NB4 (cell line): ENCODE measurements around the gene CALCOCO2.
"Not testable (repeated sequence)": the region's sequence is repeated elsewhere in the genome, so short reads cannot be mapped to it uniquely, and the experiment has no call there.

Experiments used
- DNase-seq: peaks from one replicate; pipeline ENCODE4 v3.0.0; 2010; ENCODE audit warnings: low read depth
- H3K4me3 ChIP-seq: one replicate; pipeline ENCODE4 v1.5.1; 2011; ENCODE audit warnings: mild to moderate bottlenecking, low read depth, low read length, moderate library complexity
- CTCF ChIP-seq: IDR thresholded peaks from one replicate; pipeline ENCODE4 v1.5.1; 2012; ENCODE audit warnings: low read depth, low read length
- MAX ChIP-seq: IDR thresholded peaks from 2 replicates; pipeline ENCODE4 v1.6.1; 2011; ENCODE audit warnings: low read depth, low read length
- MYC ChIP-seq: IDR thresholded peaks from 2 replicates; pipeline ENCODE4 v1.6.1; 2011; ENCODE audit warnings: low read depth, low read length
- POLR2A ChIP-seq: IDR thresholded peaks from 2 replicates; pipeline ENCODE4 v1.6.1; 2011; ENCODE audit warnings: mild to moderate bottlenecking; ENCODE audit not compliant: insufficient read length; ENCODE audit errors: extremely low read depth

CALCOCO2 gene

GRCh38 chr17:48819466-48819865, 11.4 kb upstream of the CALCOCO2 start:
- no peak for TF ChIP-seq MAX
- TF ChIP-seq MYC: no peak
- TF ChIP-seq CTCF: no peak
- TF ChIP-seq POLR2A: no peak
- H3K4me3 ChIP-seq: no peak overlapping the region
- DNase-seq: no peak

- not testable (repeated sequence) for H3K4me3 ChIP-seq, DNase-seq
Observed at GRCh38 chr17:48820936-48821335, 9.9 kb upstream of the CALCOCO2 start.

GRCh38 chr17:48825446-48826381, 5.1 kb upstream of the CALCOCO2 start:
- DNase-seq: no peak
- TF ChIP-seq POLR2A (no peak), MYC (no peak), CTCF (no peak), MAX (no peak)
- H3K4me3 ChIP-seq: no peak overlapping the region

GRCh38 chr17:48831549-48831883, 681 bp downstream of the CALCOCO2 start:
- no peak for TF ChIP-seq CTCF
- TF ChIP-seq MYC: no peak
- no peak for TF ChIP-seq POLR2A
- no peak for TF ChIP-seq MAX
- peak overlapping the region; percentile 83 for H3K4me3 ChIP-seq
- no peak for DNase-seq

- no peak for DNase-seq
- TF ChIP-seq POLR2A: no peak
- TF ChIP-seq CTCF: no peak
- no peak for TF ChIP-seq MAX
- TF ChIP-seq MYC: no peak
- H3K4me3 ChIP-seq: no peak overlapping the region
Observed at GRCh38 chr17:48834973-48835372, 4.1 kb downstream of the CALCOCO2 start.

- no peak for DNase-seq
- no peak overlapping the region for H3K4me3 ChIP-seq
- TF ChIP-seq CTCF (no peak), POLR2A (no peak), MYC (no peak), MAX (no peak)
Observed at GRCh38 chr17:48835971-48836370, 5.1 kb downstream of the CALCOCO2 start.

GRCh38 chr17:48837458-48837857, 6.6 kb downstream of the CALCOCO2 start:
- peak; percentile 82 for DNase-seq
- peak overlapping the region; percentile 41 for H3K4me3 ChIP-seq
